IPS DF 4.7 (cell line): ENCODE measurements around the gene RABGEF1.
"Not testable (repeated sequence)": the region's sequence is repeated elsewhere in the genome, so short reads cannot be mapped to it uniquely, and the experiment has no call there.

Experiments used
- DNase-seq: peaks from one replicate; pipeline ENCODE4 v3.0.0-alpha.2; 2013; ENCODE audit warnings: low spot score; ENCODE audit errors: extremely low read depth

The RABGEF1 gene

DNA sequence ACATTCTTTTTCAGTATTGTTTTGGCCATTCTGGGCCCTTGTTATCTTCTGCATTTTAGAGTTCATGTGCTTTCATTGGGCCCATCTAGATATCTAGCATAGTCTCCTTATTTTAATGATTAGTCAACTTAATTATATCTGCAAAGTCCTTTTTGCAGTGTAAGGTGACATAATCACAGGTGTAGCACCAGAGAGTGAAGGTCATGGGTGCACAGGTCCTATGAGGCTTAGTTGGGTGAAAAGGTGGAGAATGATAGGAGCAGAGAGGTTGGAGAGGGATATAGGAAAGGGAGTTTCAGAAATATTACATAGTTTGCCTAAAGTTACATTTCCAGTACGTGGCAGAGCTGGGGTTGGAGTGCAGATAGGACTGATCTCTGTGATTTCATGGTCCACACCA lies 24.4 kb downstream of the RABGEF1 start:
- DNase-seq = not testable (repeated sequence)

DNA sequence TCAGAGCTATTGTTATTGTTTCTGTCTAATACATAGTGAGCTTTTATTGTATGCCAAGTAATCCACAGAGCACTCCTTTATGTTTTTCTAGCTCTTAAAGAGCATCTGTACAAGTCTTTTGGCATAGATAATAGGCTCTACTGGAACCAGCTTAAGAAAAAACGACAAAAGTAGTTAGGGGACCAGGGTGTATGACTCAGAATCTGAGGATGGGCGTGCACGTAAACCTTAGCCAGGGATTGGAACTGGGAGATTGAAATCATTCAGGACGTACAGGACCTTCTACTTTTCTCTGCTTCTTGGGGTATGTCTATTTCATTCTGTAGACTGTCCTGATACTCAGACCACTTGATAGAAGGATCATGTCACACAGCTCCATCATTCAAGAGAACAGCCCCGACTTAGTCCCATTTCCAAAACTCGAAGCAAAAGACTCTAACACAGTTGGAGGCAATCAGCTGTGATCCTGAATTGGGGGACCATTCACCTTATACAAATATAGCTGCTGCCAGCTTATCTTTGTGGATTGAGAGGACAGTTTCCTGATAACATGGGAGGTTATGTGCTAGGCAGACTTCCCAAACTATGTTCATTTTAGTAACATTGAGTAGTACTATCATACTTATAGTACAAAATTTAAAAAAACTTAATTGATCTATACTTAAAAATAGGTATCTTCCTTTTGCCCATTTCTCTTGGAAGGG lies 24.9 kb downstream of the RABGEF1 start:
- DNase-seq = not testable (repeated sequence)

DNA sequence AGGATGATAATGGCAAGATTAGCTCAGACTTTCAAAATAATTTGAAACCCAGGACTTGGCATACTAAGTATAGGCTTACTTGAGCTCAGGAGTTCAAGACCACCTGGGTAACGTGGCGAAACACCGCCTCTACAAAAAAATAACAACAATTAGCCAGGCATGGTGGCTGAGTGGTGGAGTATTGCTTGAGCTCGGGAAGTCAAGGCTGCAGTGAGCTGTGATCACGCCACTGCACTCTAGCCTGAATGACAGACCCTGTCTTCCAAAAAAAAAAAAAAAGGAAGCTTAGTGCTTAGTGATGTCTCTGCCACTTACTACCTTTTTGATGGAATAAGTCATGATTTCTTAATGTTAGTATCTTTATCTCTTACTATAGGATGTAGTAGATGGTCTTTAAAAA lies 25.5 kb downstream of the RABGEF1 start:
- no peak for DNase-seq

DNA sequence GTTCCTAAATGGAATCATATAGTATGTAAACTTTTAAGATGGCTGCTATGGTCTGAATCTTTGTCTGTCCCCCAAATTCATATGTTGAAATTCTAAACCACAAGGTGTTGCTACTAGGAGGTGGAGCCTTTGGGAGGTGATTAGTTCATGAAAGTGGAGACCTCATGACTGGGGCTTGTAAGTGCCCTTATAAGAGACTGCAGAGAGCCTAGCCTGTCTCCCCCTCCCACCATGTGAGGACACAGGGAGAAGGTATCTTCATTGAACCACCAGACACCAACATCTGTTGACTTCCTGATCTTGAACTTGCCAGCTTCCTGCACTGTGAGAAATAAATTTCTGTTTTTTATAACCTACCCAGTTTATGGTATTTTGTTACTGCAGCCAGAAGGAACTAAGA lies 27.0 kb downstream of the RABGEF1 start:
- DNase-seq = not testable (repeated sequence)

DNA sequence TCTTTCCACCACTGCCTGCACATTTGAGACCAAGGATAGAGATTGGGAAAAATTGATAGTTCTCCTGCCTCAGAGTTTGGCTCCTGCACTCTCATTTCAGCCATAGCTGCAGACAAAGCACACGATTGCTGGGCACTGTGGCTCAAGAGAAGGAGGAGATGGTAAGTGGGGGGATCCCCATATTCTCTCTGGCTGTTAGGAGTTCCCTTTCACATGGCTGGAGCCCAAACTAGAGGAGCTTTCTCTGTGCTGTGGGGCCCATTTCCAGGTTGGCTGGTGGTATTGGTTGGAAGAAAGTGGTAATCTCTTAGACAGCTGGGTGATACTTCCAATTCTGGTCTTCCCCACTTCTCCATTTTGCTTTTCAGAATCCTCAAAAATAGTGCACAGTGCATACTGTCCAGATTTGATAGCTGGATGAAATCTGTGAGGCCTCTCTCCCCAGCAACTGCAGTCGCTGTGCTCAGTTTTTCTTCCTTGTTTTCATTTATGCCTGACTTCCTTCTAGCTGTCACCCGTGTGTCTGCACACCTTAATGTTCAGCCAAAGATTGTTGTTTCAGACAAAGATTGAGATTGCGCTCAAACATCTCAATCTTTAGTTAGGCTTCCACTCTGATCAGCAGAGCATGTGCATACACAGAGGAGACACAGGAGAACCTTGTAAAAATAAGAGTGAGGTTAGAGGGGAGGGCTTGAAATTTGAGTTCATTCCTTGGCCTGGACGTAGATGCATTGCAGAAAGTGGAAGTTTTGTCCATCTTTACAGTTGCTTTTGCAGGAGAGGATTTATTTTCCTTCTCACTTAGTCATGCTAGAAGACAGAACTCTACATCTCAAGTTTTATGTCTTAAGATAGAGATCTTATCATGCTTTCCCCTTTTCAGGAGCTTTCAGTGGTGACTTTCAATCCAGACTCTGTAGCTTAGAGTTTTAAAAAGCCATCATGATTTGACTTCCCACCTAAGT lies 28.6 kb downstream of the RABGEF1 start:
- no peak for DNase-seq

DNA sequence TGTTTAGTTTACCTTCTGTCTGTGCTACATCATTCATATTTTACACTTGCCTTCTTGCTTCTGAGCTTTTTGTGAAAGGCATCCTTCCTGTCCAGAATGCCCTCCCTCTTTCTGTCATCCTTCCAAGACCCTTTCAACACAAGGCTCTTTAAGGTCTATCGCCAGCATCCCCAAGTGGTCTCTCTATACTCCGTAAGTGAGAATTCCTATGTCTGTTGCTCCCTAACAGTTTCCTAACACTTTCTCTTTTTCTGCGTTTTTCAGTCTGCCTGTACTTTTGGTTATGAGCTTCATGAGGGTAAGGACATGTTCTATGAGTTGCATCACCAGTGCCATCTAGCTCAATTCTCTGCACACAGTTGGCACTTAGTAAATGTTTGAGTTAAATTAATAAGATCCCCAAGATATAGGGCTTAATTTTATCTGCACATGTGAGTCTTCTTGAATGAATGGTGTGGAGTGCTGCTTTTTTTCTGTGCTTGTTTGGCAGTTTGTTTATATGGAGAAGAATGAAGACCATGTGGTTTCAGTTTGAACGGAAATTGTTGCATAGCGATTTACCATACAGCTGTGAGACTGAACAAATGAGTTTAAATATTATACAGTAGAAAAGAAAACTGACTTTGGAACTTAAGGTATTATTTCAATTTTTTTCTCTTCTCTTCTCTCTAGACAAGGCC lies 29.4 kb downstream of the RABGEF1 start:
- DNase-seq = no peak

DNA sequence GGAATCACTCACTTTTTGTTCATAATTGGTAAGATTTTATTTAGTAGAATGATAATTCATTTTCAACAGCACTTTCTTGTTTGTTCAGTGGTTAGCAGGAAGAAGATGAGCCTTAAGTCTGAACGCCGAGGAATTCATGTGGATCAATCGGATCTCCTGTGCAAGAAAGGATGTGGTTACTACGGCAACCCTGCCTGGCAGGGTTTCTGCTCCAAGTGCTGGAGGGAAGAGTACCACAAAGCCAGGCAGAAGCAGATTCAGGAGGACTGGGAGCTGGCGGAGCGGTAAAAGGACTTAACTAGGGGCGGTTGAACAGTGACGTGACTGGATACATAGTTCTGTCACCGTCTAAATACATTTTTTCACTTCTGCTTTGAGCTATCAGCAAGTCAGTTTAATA lies 31.3 kb downstream of the RABGEF1 start:
- no peak for DNase-seq

DNA sequence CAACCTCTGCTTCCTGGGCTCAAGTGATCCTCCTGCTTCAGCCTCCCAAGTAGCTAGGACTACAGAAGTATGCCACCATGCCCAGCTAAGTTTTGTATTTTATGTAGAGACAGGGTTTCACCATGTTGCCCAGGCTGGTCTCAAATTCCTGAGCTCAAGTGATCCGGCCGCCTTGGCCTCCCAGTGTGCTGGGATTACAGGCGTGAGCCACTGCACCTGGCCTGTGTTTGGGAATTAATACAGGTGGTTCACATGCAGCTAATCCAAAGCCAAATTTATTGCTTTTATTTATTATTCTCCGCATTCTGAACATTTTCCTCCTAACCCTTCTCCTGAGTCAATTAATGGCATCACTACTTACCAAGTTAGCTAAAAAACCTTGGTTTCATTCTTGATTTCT lies 33.2 kb downstream of the RABGEF1 start:
- DNase-seq = not testable (repeated sequence)

DNA sequence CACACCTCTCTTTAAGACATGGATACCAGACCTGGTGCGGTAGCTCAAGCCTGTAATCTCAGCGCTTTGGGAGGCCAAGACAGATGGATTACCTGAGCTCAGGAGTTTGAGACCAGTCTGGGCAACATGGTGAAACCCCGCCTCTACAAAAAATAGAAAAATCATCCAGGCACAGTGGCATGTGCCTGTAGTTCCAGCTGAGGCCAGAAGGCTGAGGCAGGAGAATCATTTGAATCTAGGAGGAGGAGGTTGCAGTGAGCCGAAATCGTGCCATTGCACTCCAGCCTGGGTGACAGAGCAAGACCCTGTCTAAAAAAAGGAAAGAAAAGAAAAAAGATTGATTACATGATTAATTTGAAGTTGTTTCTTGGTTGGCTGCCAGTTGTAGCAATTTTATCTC lies 35.9 kb downstream of the RABGEF1 start:
- DNase-seq = not testable (repeated sequence)

DNA sequence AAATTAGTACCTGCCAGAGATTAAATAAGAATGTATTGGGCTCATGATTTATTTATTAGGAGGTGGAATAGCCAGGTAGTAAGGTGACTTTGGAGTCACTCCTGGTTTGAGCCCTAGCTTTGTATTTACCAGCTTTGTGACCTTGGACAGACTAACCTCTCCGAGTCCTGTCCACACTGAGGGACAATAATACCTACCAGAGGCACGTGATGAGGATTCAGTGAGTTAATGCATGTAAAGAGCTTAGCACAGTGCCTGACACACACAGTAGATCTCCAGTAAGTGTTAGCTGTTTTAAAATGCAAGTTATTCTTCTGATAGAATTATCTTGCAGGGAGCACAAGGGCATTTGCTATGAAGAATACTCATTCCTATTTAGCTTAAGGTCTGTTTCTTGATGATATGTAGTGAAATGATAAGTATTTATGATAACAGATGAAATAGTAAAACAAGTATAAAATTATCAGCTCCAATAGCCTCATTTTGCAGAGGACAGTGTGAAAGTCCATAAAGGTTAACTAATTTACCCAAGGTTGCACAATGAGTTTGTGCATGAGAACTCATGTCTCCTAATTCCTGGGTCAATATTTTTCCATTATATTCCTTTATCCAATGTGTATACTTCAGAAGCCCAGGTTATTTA lies 36.4 kb downstream of the RABGEF1 start:
- DNase-seq = no peak

DNA sequence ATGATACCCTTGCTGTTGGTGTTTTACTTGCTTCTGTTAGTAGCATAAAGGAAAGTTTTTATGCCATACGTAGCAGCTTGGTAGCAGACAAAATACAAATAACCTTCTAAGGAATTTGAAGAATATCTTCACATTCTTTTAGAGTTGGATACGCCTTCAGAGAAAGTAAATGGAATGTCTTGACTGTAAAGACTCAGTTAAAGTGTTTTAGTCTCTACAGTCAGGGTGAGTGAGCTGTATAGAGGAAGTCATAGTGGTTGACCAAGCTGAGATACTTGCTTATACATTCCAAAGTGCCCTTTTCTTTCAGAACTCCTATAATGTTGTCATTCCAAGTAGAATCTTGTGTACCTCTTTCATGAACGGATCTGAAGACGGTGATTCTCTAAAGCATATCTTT lies 37.7 kb downstream of the RABGEF1 start:
- no peak for DNase-seq

DNA sequence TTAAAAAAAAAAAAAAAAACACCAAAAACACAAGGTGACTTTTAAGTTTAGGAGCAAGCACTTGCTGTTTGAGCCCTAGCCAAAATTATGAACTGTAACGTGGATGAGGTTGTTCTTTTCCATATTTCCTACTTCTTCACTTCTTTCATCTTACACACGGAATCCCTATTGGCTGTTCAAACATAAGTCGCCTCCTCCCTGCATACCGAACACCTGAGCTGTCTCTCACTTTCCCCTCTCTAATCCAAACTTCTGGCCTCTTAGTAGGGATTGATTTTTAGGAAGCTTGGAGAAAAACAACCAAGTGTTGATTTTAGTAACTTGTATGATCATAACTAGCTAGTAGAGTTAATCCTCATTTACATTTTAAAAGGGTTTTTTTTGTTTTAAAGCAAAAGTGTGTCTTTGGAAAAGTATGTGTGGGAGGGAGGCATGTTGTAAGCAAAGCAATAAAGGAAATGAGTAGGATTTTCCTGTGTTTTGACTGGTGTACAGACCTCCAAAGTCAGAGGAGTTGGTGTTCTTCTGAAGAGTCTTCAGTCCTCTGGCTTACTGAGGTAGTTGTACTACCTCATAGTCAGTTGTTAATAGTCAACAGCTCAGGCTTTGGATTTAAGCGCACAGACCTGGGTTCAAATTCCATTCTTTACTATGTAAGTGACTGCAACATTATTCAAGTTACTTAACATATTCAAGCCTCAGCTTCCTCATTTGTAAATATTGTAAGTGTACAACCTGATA lies 39.3 kb downstream of the RABGEF1 start:
- no peak for DNase-seq

DNA sequence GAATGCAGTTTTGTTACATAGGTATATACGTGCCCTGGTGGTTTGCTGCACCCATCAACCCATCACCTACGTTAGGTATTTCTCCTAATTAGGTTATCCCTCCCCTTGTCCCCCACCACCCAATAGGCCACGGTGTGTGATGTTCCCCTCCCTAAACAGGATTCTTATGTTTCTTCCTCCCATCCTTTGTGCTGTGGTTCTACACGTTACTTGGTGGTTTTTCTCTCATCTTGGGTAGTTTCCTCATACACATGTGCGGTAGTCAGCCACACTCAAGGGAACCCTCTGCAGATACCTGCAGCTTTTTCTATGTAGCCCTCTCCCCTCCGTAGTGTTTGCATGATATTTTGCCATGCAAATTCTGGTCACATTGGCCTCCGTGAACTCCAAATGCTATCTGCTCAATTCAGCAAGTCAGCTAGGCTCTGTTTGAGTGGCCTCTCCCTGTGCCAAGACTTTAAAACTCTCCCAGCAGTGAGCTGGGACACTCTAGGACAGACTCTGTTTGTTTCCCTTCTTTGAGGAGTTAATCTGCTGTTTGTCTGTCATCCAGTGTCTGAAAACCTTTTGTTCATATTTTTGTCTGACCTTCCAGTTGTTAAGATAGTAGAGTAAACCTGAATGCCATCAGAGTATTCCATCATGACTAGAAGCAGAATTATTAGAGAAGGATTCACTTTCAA lies 41.0 kb downstream of the RABGEF1 start:
- no peak for DNase-seq

DNA sequence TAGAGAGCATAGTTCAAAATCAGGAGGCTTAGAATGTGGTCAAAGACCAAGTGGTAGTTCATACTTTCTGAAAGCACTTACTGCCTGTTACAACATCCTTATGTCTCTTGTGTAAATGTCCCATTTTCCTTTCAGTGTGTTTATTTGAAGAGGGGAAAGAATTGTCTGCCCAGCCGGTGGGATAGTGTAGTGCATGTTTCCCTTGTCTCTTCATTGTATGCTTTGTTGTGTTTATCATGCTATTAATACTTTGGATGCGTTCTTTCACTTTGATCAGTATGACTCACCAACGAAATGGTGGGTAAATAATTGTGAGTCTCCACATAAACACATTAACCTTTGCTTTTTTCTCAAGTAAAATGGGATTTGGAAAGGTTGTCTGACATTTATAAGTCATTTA lies 42.3 kb downstream of the RABGEF1 start:
- DNase-seq = not testable (repeated sequence)

DNA sequence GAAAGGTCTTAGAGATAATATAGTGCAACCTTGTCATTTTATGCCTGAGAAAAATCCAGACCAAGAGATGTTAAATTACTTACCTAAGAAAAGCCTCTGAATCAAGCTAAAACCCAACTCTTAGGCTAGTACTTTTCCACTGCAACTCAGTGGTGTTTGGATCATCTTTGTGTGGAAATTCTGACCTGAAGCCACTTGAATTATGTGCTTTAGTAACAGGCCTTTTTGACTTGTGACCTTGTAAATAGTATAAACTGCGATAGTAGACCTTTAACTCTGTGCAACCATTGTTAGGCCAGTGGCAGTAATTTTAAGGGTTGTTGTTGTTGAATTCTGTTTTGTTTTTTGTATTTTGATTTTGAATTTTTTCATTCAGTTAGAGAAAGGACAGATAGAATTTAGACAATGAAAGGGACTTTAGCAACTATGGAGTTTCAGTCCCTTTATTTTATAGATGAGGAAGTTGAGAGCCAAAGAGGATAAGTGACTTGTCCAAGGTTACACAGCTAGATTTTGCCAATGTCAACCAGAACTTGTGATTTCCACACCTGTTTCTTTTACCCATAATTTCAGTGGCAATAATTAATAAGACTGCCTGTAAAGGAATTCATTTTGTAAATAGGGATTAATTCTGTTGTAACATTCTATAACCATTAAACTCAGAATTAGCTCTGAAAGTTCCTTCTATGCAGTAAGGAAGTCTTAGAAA lies 43.5 kb downstream of the RABGEF1 start:
- not testable (repeated sequence) for DNase-seq

DNA sequence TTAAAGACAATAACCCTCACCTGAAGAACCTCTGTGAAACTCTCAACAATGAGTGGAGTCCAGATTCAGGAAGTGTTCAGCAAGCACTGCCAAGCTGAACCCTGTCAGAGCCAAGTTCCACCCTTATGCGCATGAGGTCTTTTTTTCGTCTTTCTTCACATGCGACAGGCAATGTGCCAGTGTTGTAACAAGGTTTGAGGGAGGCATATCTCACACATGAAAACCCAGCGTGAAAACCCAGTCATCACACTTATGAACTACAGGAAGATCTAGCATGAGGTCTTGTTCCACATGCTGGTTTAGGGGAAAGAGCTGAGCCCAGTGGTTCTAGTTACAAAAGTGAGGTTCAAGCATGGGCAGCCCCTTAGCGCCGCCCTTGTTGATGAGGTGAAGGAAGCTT lies 49.7 kb downstream of the RABGEF1 start:
- no peak for DNase-seq

DNA sequence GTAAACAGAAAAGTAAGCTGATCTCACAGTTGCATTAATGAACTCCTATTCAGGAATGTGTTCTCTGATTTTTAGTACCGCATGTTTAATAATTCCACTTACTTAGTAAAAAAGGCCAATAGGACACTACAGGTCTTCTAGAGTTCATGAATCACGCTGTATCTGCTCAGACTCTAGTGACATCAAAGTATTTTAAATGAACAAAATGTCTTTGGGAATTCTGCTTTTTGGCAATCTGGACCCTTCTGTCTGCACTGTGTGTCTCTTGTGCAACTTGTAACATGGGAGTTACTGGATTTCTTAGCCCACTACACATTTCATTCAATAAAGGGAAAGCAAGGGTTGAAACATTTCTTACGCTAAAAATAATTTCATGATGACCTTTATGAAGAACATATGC lies 50.2 kb downstream of the RABGEF1 start:
- no peak for DNase-seq

DNA sequence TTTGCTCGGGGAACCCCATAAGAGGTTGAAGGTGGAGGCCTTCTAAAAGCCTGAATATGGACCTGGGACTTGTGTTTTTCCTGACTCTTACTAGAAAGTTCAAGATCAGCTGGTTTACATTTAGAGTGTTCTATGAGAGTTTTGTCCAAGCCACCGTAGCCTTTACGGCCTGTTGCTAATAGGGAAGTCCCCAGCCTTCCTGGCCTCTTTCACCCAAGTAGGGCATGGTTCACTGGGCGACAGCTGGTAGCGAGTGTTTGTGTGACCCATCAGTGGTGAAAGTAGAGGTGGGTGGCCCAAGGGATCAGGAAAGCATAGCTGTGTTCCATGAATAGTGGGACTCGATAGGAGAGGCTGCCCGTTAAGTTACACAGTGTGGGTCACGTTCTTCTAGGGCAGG lies 60.1 kb downstream of the RABGEF1 start:
- no peak for DNase-seq

DNA sequence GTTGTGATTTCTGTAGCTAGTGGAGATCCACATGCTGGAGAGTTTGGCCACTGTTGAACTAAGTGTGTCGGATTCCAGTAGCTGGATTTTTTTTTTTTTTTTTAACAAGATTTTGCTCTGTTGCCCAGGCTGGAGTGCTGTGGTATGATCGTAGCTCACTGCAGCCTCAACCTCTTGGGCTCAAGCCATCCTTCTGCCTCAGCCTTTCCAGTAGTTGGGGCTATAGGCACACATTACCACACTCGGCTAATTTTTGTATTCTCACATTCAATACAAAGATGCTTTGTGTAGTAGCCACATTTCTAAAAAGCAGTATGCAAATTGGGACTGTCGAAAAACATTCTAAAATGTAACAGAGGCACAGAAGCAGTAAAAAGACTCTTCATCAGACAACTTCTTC lies 63.5 kb downstream of the RABGEF1 start:
- no peak for DNase-seq

DNA sequence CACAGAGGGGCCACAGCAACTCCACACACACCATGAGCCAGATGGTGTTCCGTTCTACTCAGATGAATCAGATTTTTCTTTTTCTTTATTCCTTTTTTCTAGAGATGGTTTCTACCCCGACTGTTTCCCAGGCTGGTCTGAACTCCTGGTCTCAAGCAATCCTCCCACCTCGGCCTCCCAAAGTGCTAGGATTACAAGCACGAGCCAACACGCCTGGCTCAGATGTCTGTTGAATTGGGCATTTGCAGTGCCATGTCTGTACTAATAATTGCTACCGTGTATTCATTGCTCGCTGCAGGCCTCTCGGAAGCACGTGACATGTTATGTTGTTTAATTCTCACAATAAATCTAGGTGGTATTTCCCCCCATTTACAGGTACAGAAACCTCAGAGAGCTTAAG lies 67.2 kb downstream of the RABGEF1 start:
- DNase-seq = no peak
